PC-9 (cell line): Measurements from ENCODE around the gene CNTNAP2.

Experiments
- EZH2 ChIP-seq: fragments of 200-600 bp; sonication (generic); IDR thresholded peaks from 2 replicates; pipeline ENCODE4 v1.8.0; 2017; ENCODE audit warnings: antibody characterized with exemption, low read depth
- TF ChIP-seq, protein P1 (sequence below): fragments of 200-600 bp; sonication (generic); conservative IDR thresholded peaks from 2 replicates; pipeline ENCODE4 v1.6.1; 2017; ENCODE audit warnings: mixed run types, antibody characterized with exemption, mild to moderate bottlenecking, moderate library complexity

DNA sequence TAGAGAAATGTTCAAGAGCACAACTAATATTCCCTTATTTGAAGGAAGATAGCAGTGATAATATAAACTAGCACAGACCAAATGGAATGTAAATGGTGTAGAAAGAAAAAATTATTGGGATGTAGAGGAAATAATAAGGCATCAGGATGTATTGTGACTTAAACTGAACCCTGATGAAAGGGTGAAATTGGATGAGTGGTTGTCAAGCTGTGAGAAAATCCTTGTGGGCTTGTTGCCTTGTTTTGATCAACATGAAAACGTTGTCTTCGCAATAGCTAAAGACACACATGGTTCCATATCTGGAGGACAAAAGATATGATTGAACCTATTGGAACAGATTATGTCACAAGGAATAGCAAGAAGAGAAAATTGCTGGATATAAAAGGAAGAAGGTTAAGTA is 40.3 kb upstream of the CNTNAP2 start:
- TF ChIP-seq, protein P1, sequence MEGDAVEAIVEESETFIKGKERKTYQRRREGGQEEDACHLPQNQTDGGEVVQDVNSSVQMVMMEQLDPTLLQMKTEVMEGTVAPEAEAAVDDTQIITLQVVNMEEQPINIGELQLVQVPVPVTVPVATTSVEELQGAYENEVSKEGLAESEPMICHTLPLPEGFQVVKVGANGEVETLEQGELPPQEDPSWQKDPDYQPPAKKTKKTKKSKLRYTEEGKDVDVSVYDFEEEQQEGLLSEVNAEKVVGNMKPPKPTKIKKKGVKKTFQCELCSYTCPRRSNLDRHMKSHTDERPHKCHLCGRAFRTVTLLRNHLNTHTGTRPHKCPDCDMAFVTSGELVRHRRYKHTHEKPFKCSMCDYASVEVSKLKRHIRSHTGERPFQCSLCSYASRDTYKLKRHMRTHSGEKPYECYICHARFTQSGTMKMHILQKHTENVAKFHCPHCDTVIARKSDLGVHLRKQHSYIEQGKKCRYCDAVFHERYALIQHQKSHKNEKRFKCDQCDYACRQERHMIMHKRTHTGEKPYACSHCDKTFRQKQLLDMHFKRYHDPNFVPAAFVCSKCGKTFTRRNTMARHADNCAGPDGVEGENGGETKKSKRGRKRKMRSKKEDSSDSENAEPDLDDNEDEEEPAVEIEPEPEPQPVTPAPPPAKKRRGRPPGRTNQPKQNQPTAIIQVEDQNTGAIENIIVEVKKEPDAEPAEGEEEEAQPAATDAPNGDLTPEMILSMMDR: no peak
- no peak for TF ChIP-seq EZH2
